ENCODE data around the gene R3HDM4.

R3HDM4 gene

DNA sequence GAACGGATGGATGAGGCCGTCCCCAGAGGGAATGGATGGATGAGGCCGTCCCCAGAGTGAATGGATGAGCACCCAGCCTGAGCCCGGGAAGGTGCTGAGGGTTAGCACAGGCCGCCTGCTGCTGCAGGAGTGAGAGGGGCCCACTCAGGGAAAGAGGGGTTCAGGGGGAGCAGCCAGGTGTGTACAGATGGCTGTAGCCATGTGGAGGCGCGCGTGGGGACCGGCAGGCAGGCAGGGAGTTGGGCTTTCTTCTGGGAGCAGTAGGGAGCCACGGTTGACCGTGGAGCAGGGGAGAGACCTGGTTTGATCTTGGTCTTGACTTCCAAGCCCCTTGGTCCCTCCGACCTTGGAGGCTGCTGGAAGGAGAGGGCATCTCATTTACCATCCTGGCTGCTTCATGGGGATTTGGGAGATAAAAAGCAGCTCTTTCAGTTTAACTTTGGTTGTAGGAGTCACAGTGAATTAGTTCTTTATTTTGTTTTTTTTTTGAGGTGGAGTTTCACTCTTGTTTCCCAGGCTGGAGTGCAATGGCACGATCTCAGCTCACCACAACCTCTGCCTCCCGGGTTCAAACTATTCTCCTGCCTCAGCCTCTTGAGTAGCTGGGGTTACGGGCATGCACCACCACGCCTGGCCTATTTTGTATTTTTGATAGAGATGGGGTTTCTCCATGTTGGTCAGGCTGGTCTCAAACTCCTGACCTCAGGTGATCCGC, 37.5 kb upstream of the R3HDM4 start:
- H3K79me1 ChIP-seq (ENCODE audit: low read length): peaks cover 50% of the 10 kb centered on the region
- H2BK12ac ChIP-seq (ENCODE audit: low read length): peak overlapping the region; percentile 7
- H2AFZ ChIP-seq (ENCODE audit: insufficient read depth, low read length, poor library complexity): no peak overlapping the region
- H3K4me2 ChIP-seq (ENCODE audit: low read length): no peak overlapping the region
- peaks cover 59% of the 10 kb centered on the region for H3K79me2 ChIP-seq (ENCODE audit: control insufficient read depth, insufficient read depth, low read length, poor library complexity)
- H3K4me1 ChIP-seq (ENCODE audit: control insufficient read depth in 1 of 2, insufficient read depth in 2 of 2, low read length in 2 of 2): peaks cover 61 to 72% of the 10 kb centered on the region in 2 experiments
- WGBS (ENCODE audit: extremely low coverage, insufficient coverage, insufficient read length): no CpG with 5 or more reads among the region's 17 CpGs
- H3K27ac ChIP-seq (ENCODE audit: low read depth, low read length): peak overlapping the region; percentile 99
- peaks cover 2% of the 10 kb centered on the region for H3K9me3 ChIP-seq (ENCODE audit: insufficient read depth, low read depth, low read length)
- H3K14ac ChIP-seq (ENCODE audit: low read length): peak overlapping the region; percentile 4
- H3K4ac ChIP-seq (ENCODE audit: low read depth, low read length): peak overlapping the region; percentile 7
- peak overlapping the region; percentile 36 for H2BK5ac ChIP-seq (ENCODE audit: low read depth, low read length, poor library complexity)
- H2AK5ac ChIP-seq (ENCODE audit: low read length): peak overlapping the region; percentile 10
- H3K23ac ChIP-seq (ENCODE audit: low read length): no peak overlapping the region
- H4K91ac ChIP-seq (ENCODE audit: low read depth, low read length): peak overlapping the region; percentile 1
- no peak overlapping the region for H3K4me3 ChIP-seq (ENCODE audit: low read depth, low read length)
- no peak overlapping the region for H2BK120ac ChIP-seq (ENCODE audit: insufficient read depth, low read length, poor library complexity)
- no peak for DNase-seq
- peak overlapping the region; percentile 15 for H4K8ac ChIP-seq (ENCODE audit: low read depth, low read length)
- H3K9ac ChIP-seq (ENCODE audit: low read length): no peak overlapping the region
- H3K18ac ChIP-seq (ENCODE audit: low read length): peak overlapping the region; percentile 21
- no peak overlapping the region for H4K12ac ChIP-seq (ENCODE audit: low read depth, low read length)
- H3K27me3 ChIP-seq (ENCODE audit: insufficient read depth, low read length): no peaks in the 10 kb centered on the region
- peaks cover 36 to 47% of the 10 kb centered on the region in 2 experiments for H3K36me3 ChIP-seq (ENCODE audit: control insufficient read depth in 1 of 2, insufficient read depth in 2 of 2, low read length in 2 of 2)

DNA sequence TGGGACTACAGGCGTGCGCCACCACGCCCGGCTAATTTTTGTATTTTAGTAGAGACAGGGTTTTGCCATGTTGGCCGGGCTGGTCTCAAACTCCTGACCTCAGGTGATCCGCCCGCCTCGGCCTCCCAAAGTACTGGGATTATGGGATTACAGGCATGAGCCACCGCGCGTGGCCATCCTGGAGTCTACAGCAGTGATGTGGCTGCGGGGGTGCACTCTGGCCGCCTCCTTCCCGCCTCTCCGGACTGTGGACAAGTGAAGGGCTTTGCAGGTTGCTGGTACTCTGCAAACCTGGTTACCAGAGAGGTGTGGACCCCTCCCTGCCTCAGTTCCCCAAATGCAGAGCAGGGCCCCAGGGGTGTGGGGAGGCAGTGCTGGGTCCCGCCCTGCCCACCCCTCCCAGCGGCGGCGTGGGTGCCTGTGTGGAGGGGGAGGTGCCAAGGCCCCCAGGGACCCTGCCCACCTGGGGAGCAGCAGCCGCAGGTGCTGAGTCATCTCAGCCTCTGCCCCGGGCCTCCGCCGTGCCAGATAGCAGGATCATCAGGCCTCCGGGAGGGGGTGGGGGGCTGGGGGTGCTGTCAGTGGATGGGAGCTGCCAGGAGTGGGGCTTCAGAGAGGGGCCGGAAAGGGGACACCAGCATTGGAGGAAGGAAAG, 36.0 kb upstream of the R3HDM4 start:
- WGBS (ENCODE audit: extremely low coverage, insufficient coverage, insufficient read length): no CpG with 5 or more reads among the region's 25 CpGs
- H2BK5ac ChIP-seq (ENCODE audit: low read depth, low read length, poor library complexity): peak overlapping the region; percentile 84
- peaks cover 45 to 58% of the 10 kb centered on the region in 2 experiments for H3K36me3 ChIP-seq (ENCODE audit: control insufficient read depth in 1 of 2, insufficient read depth in 2 of 2, low read length in 2 of 2)
- H3K23ac ChIP-seq (ENCODE audit: low read length): no peak overlapping the region
- no peak overlapping the region for H3K4me3 ChIP-seq (ENCODE audit: low read depth, low read length)
- H3K4me2 ChIP-seq (ENCODE audit: low read length): no peak overlapping the region
- peak overlapping the region; percentile 35 for H2BK12ac ChIP-seq (ENCODE audit: low read length)
- H3K18ac ChIP-seq (ENCODE audit: low read length): peak overlapping the region; percentile 94
- H3K9ac ChIP-seq (ENCODE audit: low read length): no peak overlapping the region
- H3K4ac ChIP-seq (ENCODE audit: low read depth, low read length): peak overlapping the region; percentile 96
- peak overlapping the region; percentile 59 for H2AK5ac ChIP-seq (ENCODE audit: low read length)
- H2AFZ ChIP-seq (ENCODE audit: insufficient read depth, low read length, poor library complexity): no peak overlapping the region
- H3K79me2 ChIP-seq (ENCODE audit: control insufficient read depth, insufficient read depth, low read length, poor library complexity): peaks cover 56% of the 10 kb centered on the region
- H3K4me1 ChIP-seq (ENCODE audit: control insufficient read depth in 1 of 2, insufficient read depth in 2 of 2, low read length in 2 of 2): peaks cover 58 to 70% of the 10 kb centered on the region in 2 experiments
- H4K91ac ChIP-seq (ENCODE audit: low read depth, low read length): peak overlapping the region; percentile 67
- peaks cover 2% of the 10 kb centered on the region for H3K9me3 ChIP-seq (ENCODE audit: insufficient read depth, low read depth, low read length)
- DNase-seq: no peak
- H3K27me3 ChIP-seq (ENCODE audit: insufficient read depth, low read length): no peaks in the 10 kb centered on the region
- peak overlapping the region; percentile 46 for H2BK120ac ChIP-seq (ENCODE audit: insufficient read depth, low read length, poor library complexity)
- peak overlapping the region; percentile 73 for H3K14ac ChIP-seq (ENCODE audit: low read length)
- H4K12ac ChIP-seq (ENCODE audit: low read depth, low read length): peak overlapping the region; percentile 72
- peaks cover 35% of the 10 kb centered on the region for H3K79me1 ChIP-seq (ENCODE audit: low read length)
- H3K27ac ChIP-seq (ENCODE audit: low read depth, low read length): peak overlapping the region; percentile 84
- H4K8ac ChIP-seq (ENCODE audit: low read depth, low read length): peak overlapping the region; percentile 72

DNA sequence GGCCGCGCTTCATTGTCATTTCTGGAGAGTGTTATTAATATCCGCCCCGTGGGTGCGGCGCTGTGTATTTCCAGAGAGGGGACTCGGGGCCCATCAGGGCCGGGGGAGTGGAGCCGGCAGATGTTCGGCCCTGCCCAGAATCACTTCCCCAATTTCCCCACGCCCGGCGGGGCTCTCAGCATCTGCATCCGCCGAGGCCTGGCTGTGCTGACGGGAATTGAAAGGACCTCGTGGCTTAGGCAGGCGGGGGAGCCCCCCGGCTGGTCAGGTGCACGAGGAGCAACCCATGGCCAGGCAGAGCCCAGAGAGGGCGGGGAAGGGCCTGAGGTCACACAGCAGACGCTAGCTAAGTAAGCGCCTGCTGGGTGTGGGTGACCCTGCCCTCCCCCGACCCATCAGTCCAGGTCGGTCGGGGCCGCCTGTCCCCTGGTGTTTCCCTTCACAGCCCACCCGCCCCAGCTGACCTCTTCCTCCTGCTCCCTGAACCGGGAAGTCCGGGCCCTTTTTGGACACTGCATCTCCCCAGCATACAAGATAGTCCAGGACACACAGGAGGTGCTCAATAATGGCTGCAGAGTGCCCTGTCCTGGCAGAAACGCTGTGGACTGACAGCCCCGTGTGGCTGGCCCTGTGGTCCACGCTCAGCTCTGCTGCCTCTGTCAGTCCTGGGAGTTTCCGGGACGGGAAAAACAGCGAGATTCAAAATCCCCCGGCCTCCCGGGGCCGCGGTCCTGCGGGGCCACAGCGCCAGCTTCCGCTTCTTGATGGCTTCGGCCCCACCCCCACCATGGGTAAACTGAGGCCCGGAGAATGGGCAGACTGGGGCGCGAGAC, 34.9 kb upstream of the R3HDM4 start:
- WGBS (ENCODE audit: extremely low coverage, insufficient coverage, insufficient read length): no CpG with 5 or more reads among the region's 47 CpGs
- H4K8ac ChIP-seq (ENCODE audit: low read depth, low read length): peak overlapping the region; percentile 14
- peaks cover 55 to 64% of the 10 kb centered on the region in 2 experiments for H3K4me1 ChIP-seq (ENCODE audit: control insufficient read depth in 1 of 2, insufficient read depth in 2 of 2, low read length in 2 of 2)
- H3K14ac ChIP-seq (ENCODE audit: low read length): peak overlapping the region; percentile 64
- peaks cover 53% of the 10 kb centered on the region for H3K79me2 ChIP-seq (ENCODE audit: control insufficient read depth, insufficient read depth, low read length, poor library complexity)
- H3K79me1 ChIP-seq (ENCODE audit: low read length): peaks cover 26% of the 10 kb centered on the region
- no peaks in the 10 kb centered on the region for H3K27me3 ChIP-seq (ENCODE audit: insufficient read depth, low read length)
- H3K4ac ChIP-seq (ENCODE audit: low read depth, low read length): peak overlapping the region; percentile 85
- H3K4me2 ChIP-seq (ENCODE audit: low read length): no peak overlapping the region
- H3K23ac ChIP-seq (ENCODE audit: low read length): no peak overlapping the region
- H2AFZ ChIP-seq (ENCODE audit: insufficient read depth, low read length, poor library complexity): no peak overlapping the region
- H3K4me3 ChIP-seq (ENCODE audit: low read depth, low read length): no peak overlapping the region
- H2BK5ac ChIP-seq (ENCODE audit: low read depth, low read length, poor library complexity): peak overlapping the region; percentile 42
- peak overlapping the region; percentile 69 for H3K27ac ChIP-seq (ENCODE audit: low read depth, low read length)
- peak overlapping the region; percentile 37 for H2BK120ac ChIP-seq (ENCODE audit: insufficient read depth, low read length, poor library complexity)
- peak overlapping the region; percentile 68 for H3K18ac ChIP-seq (ENCODE audit: low read length)
- no peak overlapping the region for H4K12ac ChIP-seq (ENCODE audit: low read depth, low read length)
- H3K36me3 ChIP-seq (ENCODE audit: control insufficient read depth in 1 of 2, insufficient read depth in 2 of 2, low read length in 2 of 2): peaks cover 54 to 67% of the 10 kb centered on the region in 2 experiments
- DNase-seq: peak; percentile 63 to 68
- H4K91ac ChIP-seq (ENCODE audit: low read depth, low read length): peak overlapping the region; percentile 32
- H2BK12ac ChIP-seq (ENCODE audit: low read length): peak overlapping the region; percentile 51
- H3K9me3 ChIP-seq (ENCODE audit: insufficient read depth, low read depth, low read length): peaks cover 2% of the 10 kb centered on the region
- H3K9ac ChIP-seq (ENCODE audit: low read length): no peak overlapping the region
- H2AK5ac ChIP-seq (ENCODE audit: low read length): no peak overlapping the region

DNA sequence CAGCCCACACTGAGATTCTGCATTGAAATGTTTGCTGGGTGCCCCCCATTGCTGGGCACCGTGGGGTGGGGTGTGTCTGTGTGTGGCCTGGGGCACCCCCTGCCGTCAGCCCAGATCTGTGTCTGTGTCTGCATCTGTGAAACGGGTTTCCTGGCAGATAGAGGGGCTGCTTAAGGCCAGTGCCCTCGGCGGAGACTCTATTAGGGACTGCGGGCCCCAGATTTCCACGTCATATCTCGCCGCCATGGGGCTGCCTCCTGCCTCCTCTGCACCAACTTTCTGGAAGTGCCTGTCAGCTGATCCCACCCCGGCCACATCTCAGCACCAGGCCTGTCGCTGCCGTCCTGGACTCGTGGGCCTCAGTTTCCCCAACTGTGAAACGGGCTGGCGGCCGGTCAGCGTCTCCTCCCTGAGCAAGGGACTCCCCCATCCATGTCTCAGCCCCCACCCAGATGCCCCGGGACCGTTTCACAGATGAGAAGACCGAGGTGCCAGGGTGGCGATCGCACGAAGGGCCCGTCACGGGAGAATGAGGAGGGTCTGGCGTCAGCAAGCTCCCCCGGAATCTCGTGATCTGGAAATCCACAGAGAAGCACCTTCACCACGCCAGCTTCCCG, 34.2 kb upstream of the R3HDM4 start:
- Histone ChIP-seq H2AFZ (ENCODE audit: insufficient read depth, low read length, poor library complexity) (no peak overlapping the region), H3K27ac (ENCODE audit: low read depth, low read length) (peak overlapping the region; percentile 69), H3K4me3 (ENCODE audit: low read depth, low read length) (no peak overlapping the region), H3K18ac (ENCODE audit: low read length) (peak overlapping the region; percentile 44), H3K27me3 (ENCODE audit: insufficient read depth, low read length) (no peaks in the 10 kb centered on the region), H4K91ac (ENCODE audit: low read depth, low read length) (peak overlapping the region; percentile 32), H4K8ac (ENCODE audit: low read depth, low read length) (no peak overlapping the region), H3K36me3 (ENCODE audit: control insufficient read depth in 1 of 2, insufficient read depth in 2 of 2, low read length in 2 of 2) (peaks cover 61 to 69% of the 10 kb centered on the region in 2 experiments), H2AK5ac (ENCODE audit: low read length) (no peak overlapping the region), H3K23ac (ENCODE audit: low read length) (no peak overlapping the region), H4K12ac (ENCODE audit: low read depth, low read length) (no peak overlapping the region), H3K9me3 (ENCODE audit: insufficient read depth, low read depth, low read length) (peaks cover 3% of the 10 kb centered on the region), H3K9ac (ENCODE audit: low read length) (no peak overlapping the region), H2BK5ac (ENCODE audit: low read depth, low read length, poor library complexity) (no peak overlapping the region), H2BK120ac (ENCODE audit: insufficient read depth, low read length, poor library complexity) (no peak overlapping the region), H3K4me1 (ENCODE audit: control insufficient read depth in 1 of 2, insufficient read depth in 2 of 2, low read length in 2 of 2) (peaks cover 48 to 57% of the 10 kb centered on the region in 2 experiments), H3K4me2 (ENCODE audit: low read length) (no peak overlapping the region), H3K79me2 (ENCODE audit: control insufficient read depth, insufficient read depth, low read length, poor library complexity) (peaks cover 48% of the 10 kb centered on the region), H2BK12ac (ENCODE audit: low read length) (no peak overlapping the region), H3K79me1 (ENCODE audit: low read length) (peaks cover 20% of the 10 kb centered on the region), H3K14ac (ENCODE audit: low read length) (no peak overlapping the region), H3K4ac (ENCODE audit: low read depth, low read length) (peak overlapping the region; percentile 85)
- no peak for DNase-seq
- no CpG with 5 or more reads among the region's 30 CpGs for WGBS (ENCODE audit: extremely low coverage, insufficient coverage, insufficient read length)
